ENCODE measurements around the gene MVK. TPM values are rescaled to one million over a fixed set of nuclear protein-coding genes. Genes with fewer than 3 reads are reported as not detected.

MVK gene
- total and polyA plus RNA-seq, 4 donors = 34.9 to 50.3 (median 41.4) TPM

GRCh38 chr12:109619002-109619604 lies 45.5 kb downstream of the MVK start (continued):
- TF ChIP-seq, protein P1, sequence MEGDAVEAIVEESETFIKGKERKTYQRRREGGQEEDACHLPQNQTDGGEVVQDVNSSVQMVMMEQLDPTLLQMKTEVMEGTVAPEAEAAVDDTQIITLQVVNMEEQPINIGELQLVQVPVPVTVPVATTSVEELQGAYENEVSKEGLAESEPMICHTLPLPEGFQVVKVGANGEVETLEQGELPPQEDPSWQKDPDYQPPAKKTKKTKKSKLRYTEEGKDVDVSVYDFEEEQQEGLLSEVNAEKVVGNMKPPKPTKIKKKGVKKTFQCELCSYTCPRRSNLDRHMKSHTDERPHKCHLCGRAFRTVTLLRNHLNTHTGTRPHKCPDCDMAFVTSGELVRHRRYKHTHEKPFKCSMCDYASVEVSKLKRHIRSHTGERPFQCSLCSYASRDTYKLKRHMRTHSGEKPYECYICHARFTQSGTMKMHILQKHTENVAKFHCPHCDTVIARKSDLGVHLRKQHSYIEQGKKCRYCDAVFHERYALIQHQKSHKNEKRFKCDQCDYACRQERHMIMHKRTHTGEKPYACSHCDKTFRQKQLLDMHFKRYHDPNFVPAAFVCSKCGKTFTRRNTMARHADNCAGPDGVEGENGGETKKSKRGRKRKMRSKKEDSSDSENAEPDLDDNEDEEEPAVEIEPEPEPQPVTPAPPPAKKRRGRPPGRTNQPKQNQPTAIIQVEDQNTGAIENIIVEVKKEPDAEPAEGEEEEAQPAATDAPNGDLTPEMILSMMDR (IDR thresholded peaks at IDR 0.05; ENCODE audit: low read depth, low read length, missing input control) = no peak
- no peak for TF ChIP-seq HNF4G (IDR thresholded peaks at IDR 0.05)
- TF ChIP-seq EGR1 (IDR thresholded peaks at IDR 0.05; ENCODE audit: low read depth in 2 of 2) = no peak
- no peak for TF ChIP-seq TAF1 (conservative IDR thresholded peaks at IDR 0.05)
- no peak for TF ChIP-seq MAX (IDR thresholded peaks at IDR 0.05)
- no peak for TF ChIP-seq SP1 (IDR thresholded peaks at IDR 0.05)
- TF ChIP-seq FOXA1 (IDR thresholded peaks at IDR 0.05) = no peak
- no peak for TF ChIP-seq FOXA2 (IDR thresholded peaks at IDR 0.05)

DNA sequence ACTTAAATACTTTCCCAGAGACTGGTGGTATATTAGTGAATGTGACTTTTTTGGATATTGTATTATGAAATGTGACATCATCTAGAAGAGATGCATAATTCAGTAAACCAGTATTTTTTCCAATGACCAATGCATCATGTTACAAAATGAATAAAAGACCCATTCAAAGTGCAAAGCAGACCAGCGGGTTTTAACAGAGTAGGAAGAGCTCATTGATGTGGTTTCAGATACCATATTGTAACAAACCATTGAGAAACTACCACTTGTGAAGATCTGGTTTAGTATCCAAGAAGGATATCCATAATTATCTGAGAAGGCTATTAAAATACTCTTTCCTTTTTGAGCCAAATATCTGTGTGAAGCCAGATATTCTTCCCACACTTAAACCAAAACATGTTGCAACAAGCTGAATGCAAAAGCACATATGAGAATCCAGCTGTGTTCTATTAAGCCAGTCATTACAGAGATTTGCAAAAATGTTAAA lies 47.7 kb downstream of the MVK start:
- Histone ChIP-seq H3K9me3 (ENCODE audit: control insufficient read depth in 4 of 4, low read length in 3 of 4) (no peaks in the 10 kb centered on the region), H3K36me3 (ENCODE audit: control insufficient read depth in 4 of 4, insufficient read depth in 3 of 4, low read depth in 1 of 4, low read length in 3 of 4) (no peaks in the 10 kb centered on the region), H3K9ac (ENCODE audit: low read depth in 1 of 2, low read length in 2 of 2) (no peak overlapping the region), H3K27ac (ENCODE audit: low read depth in 1 of 2, low read length in 2 of 2) (no peak overlapping the region), H3K4me1 (ENCODE audit: control insufficient read depth in 4 of 4, insufficient read depth in 4 of 4, low read length in 3 of 4) (peaks cover 0 to under 1% (median 0%) of the 10 kb centered on the region in 4 donors), H3K4me3 (ENCODE audit: low read depth in 1 of 3, low read length in 3 of 3) (no peak overlapping the region), H3K27me3 (ENCODE audit: control insufficient read depth in 4 of 4, insufficient read depth in 4 of 4, low read length in 3 of 4) (no peaks in the 10 kb centered on the region)
- no peak for DNase-seq (ENCODE audit: low spot score)
- TF ChIP-seq NR2F2 (IDR thresholded peaks at IDR 0.05) (no peak), HNF4A (conservative IDR thresholded peaks at IDR 0.05) (no peak), MAX (IDR thresholded peaks at IDR 0.05) (no peak), REST (IDR thresholded peaks at IDR 0.05) (no peak), FOXA1 (IDR thresholded peaks at IDR 0.05) (no peak), YY1 (IDR thresholded peaks at IDR 0.05) (no peak), HNF4G (IDR thresholded peaks at IDR 0.05) (no peak), RAD21 (IDR thresholded peaks at IDR 0.05) (no peak), TAF1 (conservative IDR thresholded peaks at IDR 0.05) (no peak), JUND (IDR thresholded peaks at IDR 0.05) (no peak), RXRA (IDR thresholded peaks at IDR 0.05) (no peak), EGR1 (IDR thresholded peaks at IDR 0.05; ENCODE audit: low read depth in 2 of 2) (no peak), ATF3 (IDR thresholded peaks at IDR 0.05) (no peak), FOXA2 (IDR thresholded peaks at IDR 0.05) (no peak)
- TF ChIP-seq, protein P1 (IDR thresholded peaks at IDR 0.05; ENCODE audit: low read depth, low read length, missing input control) = no peak
- TF ChIP-seq, protein P2, sequence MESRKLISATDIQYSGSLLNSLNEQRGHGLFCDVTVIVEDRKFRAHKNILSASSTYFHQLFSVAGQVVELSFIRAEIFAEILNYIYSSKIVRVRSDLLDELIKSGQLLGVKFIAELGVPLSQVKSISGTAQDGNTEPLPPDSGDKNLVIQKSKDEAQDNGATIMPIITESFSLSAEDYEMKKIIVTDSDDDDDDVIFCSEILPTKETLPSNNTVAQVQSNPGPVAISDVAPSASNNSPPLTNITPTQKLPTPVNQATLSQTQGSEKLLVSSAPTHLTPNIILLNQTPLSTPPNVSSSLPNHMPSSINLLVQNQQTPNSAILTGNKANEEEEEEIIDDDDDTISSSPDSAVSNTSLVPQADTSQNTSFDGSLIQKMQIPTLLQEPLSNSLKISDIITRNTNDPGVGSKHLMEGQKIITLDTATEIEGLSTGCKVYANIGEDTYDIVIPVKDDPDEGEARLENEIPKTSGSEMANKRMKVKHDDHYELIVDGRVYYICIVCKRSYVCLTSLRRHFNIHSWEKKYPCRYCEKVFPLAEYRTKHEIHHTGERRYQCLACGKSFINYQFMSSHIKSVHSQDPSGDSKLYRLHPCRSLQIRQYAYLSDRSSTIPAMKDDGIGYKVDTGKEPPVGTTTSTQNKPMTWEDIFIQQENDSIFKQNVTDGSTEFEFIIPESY (IDR thresholded peaks at IDR 0.05) = no peak
- WGBS = 84% methylated on average over 1 of the region's 1 CpG

Measured in liver (tissue), 9 donors.